BE2C (cell line): ENCODE measurements around the gene RXRG.

Experiments used
- DNase-seq: peaks from one replicate; pipeline ENCODE4 v3.0.0-alpha.2; 2020
- H3K27me3 ChIP-seq: fragments of 250-450 bp; sonication (Bioruptor Pico); 2 replicates; pipeline ENCODE4 v1.5.1; 2020; ENCODE audit warnings: mild to moderate bottlenecking
- H3K36me3 ChIP-seq: fragments of 250-450 bp; sonication (Bioruptor Pico); 2 replicates; pipeline ENCODE4 v1.5.1; 2020; ENCODE audit warnings: mild to moderate bottlenecking
- H3K4me1 ChIP-seq: fragments of 250-450 bp; sonication (Bioruptor Pico); 2 replicates; pipeline ENCODE4 v1.5.1; 2020
- H3K4me3 ChIP-seq: 2 replicates; pipeline ENCODE4 v1.5.1; 2011; ENCODE audit warnings: low read depth, low read length
- H3K9me3 ChIP-seq: fragments of 250-450 bp; sonication (Bioruptor Pico); 2 replicates; pipeline ENCODE4 v1.5.1; 2020
- TF ChIP-seq, protein P1 (sequence below): IDR thresholded peaks from 2 replicates; pipeline ENCODE4 v1.5.1; 2012; ENCODE audit warnings: mild to moderate bottlenecking, low read depth, low read length

The RXRG gene

DNA sequence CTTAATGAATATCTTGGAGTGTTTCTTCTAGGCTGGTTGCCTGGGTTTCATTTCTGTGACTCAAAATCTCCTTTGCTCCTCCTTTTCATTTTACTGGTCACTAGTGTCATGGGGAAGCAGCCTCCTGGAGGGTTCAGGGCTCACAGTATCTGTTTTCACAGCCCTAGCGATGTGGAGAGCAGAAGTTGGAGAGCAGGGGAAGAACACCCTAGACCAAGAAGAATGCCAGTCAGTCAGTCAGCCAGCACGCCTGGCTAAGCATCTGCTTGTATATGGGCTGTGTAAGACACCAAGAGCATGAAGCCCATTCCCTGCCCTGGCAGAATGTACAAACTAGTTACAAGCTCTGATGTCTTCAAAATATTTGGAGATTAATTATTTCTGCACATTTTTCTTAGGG, 7.9 kb downstream of the RXRG start:
- TF ChIP-seq, protein P1, sequence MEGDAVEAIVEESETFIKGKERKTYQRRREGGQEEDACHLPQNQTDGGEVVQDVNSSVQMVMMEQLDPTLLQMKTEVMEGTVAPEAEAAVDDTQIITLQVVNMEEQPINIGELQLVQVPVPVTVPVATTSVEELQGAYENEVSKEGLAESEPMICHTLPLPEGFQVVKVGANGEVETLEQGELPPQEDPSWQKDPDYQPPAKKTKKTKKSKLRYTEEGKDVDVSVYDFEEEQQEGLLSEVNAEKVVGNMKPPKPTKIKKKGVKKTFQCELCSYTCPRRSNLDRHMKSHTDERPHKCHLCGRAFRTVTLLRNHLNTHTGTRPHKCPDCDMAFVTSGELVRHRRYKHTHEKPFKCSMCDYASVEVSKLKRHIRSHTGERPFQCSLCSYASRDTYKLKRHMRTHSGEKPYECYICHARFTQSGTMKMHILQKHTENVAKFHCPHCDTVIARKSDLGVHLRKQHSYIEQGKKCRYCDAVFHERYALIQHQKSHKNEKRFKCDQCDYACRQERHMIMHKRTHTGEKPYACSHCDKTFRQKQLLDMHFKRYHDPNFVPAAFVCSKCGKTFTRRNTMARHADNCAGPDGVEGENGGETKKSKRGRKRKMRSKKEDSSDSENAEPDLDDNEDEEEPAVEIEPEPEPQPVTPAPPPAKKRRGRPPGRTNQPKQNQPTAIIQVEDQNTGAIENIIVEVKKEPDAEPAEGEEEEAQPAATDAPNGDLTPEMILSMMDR = no peak
- no peak overlapping the region for H3K4me3 ChIP-seq
- H3K4me1 ChIP-seq = no peaks in the 10 kb centered on the region
- DNase-seq = no peak
- no peaks in the 10 kb centered on the region for H3K27me3 ChIP-seq
- no peaks in the 10 kb centered on the region for H3K36me3 ChIP-seq
- H3K9me3 ChIP-seq = no peaks in the 10 kb centered on the region

DNA sequence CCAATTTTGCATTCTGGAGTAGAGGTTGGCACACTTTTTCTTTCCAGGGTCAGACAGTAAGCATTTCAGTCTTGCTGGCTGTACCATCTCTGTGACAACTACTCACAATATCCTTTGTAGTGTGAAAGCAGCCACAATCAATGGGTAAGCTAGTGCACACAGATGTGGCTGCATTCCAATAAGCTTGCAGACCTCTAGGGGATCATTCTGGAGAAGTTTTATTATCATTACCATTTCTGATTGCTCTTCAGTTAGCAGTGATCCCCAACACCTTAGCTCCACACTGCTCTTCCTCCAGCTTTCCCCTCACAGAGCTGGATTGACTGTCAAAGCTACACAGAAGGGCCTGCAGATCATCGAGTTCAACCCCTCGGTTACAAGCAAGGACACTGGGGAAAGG, 9.1 kb downstream of the RXRG start:
- H3K36me3 ChIP-seq = no peaks in the 10 kb centered on the region
- no peaks in the 10 kb centered on the region for H3K9me3 ChIP-seq
- H3K27me3 ChIP-seq = no peaks in the 10 kb centered on the region
- no peaks in the 10 kb centered on the region for H3K4me1 ChIP-seq
- no peak overlapping the region for H3K4me3 ChIP-seq
- DNase-seq = no peak
- TF ChIP-seq, protein P1 = no peak

DNA sequence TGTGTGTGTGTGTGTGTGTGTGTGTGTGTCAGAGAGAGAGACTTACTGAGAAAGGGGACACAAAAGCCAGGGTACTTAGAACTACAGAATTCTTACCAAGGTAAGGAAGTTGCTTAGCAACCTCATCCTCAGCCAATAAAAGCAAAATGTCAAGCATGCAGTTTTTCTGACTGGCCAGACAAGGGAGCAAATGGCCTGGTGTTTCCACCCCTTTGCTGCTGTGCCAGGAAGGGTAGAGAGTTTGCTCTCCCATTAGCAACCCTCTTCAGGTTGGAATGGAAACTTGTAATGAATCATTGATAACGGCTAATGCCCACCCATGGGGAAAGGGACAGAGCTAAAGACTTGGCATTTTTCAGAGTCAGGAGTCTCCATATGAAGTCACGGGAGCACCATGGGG, 10.6 kb downstream of the RXRG start:
- DNase-seq = no peak
- TF ChIP-seq, protein P1 = no peak
- no peak overlapping the region for H3K4me3 ChIP-seq
- no peaks in the 10 kb centered on the region for H3K27me3 ChIP-seq
- H3K36me3 ChIP-seq = no peaks in the 10 kb centered on the region
- H3K4me1 ChIP-seq = no peaks in the 10 kb centered on the region
- no peaks in the 10 kb centered on the region for H3K9me3 ChIP-seq

DNA sequence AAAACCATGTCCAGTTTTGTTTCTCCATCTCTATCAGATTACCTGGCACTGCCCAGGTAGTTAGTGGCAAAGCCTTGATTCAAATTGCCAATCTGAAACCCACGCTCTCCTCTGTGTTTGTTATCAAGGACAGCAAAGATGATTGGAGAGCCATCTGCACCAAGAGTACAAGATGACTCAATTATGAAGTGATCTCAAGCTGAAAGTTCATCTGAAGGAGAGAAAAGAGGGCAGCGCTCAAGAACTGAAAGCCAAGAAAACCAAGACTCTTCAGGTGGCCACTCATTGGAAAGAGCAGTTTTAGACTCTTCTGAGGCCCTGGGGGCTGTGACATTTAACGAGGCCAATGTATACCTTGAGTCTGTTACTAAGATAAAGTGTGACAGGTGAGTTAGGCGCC, 13.8 kb downstream of the RXRG start:
- Histone ChIP-seq H3K4me1 (no peaks in the 10 kb centered on the region), H3K36me3 (no peaks in the 10 kb centered on the region), H3K4me3 (no peak overlapping the region), H3K27me3 (no peaks in the 10 kb centered on the region), H3K9me3 (no peaks in the 10 kb centered on the region)
- TF ChIP-seq, protein P1 = no peak
- no peak for DNase-seq

DNA sequence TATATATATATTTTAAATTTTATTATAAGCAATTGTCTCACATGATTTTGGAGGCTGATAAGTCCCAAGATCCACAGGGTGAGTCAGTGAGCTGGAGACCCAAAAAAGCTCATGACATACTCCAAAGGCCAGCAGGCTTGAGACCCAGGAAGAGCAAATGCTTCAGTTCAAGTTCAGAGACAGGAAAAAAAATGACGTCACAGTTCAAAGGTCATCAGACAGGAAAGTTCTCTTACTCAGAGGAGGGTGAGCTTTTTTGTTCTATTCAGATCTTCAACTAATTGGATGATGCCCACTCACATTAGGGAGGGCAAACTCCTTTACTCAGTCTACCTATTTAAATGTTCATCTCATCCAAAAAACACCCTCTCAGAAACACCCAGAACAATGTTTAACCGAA, 18.2 kb downstream of the RXRG start:
- DNase-seq = no peak
- Histone ChIP-seq H3K4me3 (no peak overlapping the region), H3K36me3 (no peaks in the 10 kb centered on the region), H3K9me3 (no peaks in the 10 kb centered on the region), H3K27me3 (no peaks in the 10 kb centered on the region), H3K4me1 (no peaks in the 10 kb centered on the region)
- TF ChIP-seq, protein P1 = no peak

DNA sequence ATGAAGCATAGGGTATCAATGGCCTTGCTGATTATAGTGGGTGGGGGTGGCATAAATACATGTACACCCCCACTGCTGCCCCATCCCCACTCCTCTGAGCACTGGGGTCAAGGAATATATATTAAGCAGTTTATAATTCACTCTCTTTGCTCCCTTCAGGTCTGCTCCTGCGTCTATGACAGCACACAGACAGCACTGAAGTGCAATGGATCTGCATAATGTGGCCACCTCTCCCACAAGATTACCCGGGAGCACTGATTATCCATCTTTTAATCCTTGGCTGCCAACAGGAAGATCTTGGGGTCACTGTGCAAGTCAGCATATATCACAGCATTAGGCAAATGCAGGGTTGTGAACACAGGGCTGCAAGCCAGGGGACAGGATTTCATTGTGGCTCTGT, 19.3 kb downstream of the RXRG start:
- Histone ChIP-seq H3K4me3 (no peak overlapping the region), H3K9me3 (no peaks in the 10 kb centered on the region), H3K36me3 (no peaks in the 10 kb centered on the region), H3K27me3 (no peaks in the 10 kb centered on the region), H3K4me1 (no peaks in the 10 kb centered on the region)
- TF ChIP-seq, protein P1 = no peak
- no peak for DNase-seq
